Ureter (tissue), 1 donor: ENCODE data around the gene LGALS1. TPM values are rescaled to one million over a fixed set of nuclear protein-coding genes. Genes with fewer than 3 reads are reported as not detected.
A peak's percentile ranks its signal among the peaks of the same experiment; 100 is the strongest.
"Not testable (repeated sequence)": the region's sequence is repeated elsewhere in the genome, so short reads cannot be mapped to it uniquely, and the experiment has no call there.

ENCODE experiments used
- DNase-seq: peaks from one replicate; pipeline ENCODE4 v3.0.0-alpha.2; 2020; ENCODE audit warnings: low spot score
- total RNA-seq: library from RNA; stranded (reverse); gene quantifications from one replicate; pipeline ENCODE4 v1.2.4, GENCODE V29; 2023
- donor health status: DM: yes; HTN: yes; CAD: no.

Gene LGALS1
- total RNA-seq, 1 donor from 2014 or later = 396 TPM

DNA sequence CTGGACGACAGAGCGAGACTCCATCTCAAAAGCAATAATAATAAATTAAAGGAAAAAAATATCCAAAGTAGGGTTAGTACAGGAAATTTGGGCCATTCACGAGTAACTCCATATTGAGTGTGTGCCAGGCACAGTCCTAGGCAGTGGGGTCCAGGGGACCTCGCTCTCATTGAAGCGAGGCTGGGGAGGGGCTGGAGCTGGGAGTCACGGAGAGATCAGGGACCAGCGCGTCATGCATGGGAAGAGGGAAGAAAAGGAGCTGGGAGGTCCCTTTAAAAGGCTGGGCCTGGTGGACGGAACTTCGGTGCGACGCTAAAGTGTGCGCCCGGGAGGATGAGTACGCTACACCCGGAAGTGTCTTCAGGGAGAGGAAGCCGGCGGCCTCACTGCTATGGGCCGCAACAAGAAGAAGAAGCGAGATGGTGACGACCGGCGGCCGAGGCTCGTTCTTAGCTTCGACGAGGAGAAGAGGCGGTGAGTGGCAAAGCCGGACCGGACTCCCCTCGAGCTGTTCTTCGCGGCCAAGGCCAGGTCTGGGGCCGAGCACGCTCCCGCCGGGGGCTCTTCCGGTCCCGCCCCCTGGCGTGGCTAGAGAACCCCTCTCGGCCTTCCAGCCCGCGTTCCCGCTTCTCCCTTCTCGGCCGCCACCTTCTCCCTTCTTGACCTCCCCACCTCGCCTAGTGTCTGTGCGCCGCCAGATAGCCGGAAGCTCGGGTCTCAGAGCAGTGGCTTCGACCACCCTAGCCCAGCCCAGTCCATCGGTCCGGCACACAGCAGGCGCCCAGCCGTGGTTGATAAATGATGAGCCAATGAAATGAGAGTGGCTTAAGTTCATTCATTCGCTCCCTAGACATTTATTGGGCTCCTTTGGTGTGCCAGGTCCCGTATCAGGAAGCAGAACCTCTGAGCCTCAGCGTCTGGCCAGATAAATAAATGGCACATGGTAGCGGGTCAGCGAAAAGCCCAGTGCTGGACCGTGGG, 10.9 kb downstream of the LGALS1 start, which contains the start of gene NOL12:
TSS of gene NOL12 (plus strand) at position 342 of the 981 bp plus-strand sequence. CDS start at position 392, 50 bp downstream.
- peak; percentile 86 for DNase-seq

DNA sequence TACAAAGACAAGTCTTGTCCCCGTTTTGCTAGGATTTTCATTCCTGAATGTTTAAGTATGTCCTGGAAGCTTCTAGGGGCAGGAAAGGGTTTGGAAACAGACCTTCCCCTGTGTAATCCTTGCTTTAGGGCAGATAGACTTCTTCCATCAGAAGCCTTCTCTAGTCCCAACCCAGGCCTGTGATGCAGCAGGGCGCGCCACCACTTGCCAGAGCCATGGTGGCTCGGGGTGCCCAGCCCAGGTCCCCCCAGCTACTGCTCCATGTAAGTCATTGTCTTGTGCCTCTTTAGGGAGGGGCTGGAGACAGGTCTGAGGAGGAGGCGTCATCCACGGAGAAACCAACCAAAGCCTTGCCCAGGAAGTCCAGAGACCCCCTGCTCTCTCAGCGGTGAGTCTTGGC, 15.0 kb downstream of the LGALS1 start:
- no peak for DNase-seq

DNA sequence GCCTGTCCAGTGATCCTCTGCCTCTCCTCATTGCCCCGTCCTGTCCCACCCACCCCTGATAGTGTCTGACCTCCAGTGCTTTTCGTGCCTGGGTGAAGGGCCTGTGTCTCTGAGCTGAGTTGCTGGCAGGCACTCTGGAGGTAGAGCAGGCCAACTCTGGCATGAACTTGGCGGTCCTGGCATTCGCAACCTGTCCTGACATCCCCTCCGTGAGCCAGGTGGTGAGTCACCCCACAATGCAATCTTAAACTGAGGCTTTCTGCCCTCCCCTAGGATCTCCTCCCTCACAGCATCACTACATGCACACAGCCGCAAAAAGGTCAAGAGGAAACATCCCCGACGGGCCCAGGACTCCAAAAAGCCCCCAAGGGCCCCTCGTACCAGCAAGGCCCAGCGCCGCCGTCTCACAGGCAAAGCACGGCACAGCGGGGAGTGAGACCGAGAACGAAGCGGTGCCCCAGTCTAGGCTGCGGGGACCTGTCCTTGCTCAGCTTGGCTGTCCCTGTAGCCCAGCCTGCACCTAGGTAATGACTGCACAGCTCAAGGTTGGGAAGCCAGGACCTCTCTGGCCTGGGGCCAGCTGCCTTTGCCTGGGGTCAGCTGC, 15.6 kb downstream of the LGALS1 start:
- DNase-seq = no peak

DNA sequence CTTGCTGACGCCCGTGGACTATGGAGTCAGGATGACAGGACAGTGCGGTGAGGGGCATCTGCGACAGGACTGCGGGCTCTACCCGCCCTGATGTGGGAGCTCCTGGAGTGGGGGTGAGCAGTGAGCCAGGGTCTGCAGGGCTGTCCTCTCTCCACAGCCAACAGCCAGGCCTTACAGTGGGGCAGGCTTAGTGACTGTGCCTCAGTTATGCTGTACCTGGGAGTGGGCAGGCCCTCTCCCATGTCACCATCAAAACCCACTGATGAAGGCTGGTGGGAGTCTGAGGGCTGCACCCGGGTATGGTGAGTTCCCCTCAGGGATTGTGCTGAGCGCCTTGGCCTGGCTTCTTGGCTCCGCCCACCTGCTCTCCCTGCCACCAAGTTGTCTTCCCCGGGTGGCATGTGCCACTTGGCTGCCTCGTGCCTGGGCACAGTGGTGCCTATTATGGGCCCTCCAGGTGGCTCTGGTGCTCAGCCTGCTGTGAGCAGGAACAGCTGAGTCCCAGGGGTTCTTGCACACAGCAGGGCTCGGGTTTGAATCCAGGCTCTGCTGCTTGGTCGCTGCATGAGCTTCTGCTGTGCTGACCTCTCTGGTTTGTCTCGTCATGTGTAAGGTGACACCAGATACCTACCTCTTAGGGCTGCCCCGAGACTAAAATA, 17.3 kb downstream of the LGALS1 start:
- no peak for DNase-seq

GRCh38 chr22:37694131-37694530, 18.7 kb downstream of the LGALS1 start:
- not testable (repeated sequence) for DNase-seq

- DNase-seq = not testable (repeated sequence)
These were observed 20.8 kb downstream of the LGALS1 start for GRCh38 chr22:37696260-37696656.

- peak; percentile 93 for DNase-seq
These were observed 21.5 kb downstream of the LGALS1 start, which contains the start of gene TRIOBP for GRCh38 chr22:37696657-37697537. TSS of gene TRIOBP (plus strand) at chr22:37697048. CDS start at chr22:37701366, 4,318 bp downstream.

DNA sequence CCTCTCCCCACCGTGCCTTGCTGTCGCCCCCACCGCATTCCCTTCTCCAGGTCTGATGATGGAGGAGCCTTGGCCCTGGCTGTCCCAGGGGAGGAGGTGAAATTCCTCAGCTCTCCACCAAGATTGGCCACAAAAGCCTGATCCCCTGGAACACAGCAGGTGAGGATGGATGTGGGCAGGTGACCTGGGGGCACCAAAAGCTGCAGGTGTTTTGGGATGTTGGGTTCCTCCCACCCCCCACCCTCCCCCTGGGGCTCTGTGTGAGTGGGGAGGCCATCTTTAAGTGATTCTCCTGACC, 22.1 kb downstream of the LGALS1 start:
- DNase-seq = no peak

DNA sequence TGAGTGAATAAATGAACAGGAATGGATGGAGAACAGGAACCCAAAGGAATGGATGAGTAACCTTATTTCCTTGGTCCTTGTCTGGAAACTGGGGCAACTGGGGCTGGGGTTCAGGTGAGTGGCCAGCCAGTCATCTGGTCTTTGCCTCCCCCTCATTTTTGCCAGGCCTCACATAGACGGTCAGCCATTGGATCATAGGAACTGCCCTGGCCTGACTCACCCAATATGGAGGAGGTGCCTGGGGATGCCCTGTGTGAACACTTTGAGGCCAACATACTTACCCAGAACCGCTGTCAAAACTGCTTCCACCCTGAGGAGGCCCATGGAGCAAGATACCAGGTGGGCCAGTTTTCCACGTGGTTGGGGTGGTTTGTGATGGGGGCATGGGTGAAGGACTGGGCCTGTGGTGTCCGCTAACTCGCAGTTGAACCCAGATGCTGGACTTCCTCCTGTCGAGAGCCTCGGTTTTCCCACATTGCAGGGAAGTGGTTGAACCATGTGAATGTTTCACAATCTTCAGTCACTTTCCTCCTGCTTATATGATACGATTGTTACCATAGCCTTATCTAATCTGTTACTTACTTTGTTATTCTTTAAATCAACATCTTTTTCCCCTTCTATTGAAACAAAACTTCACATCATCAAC, 25.8 kb downstream of the LGALS1 start:
- DNase-seq = no peak

DNA sequence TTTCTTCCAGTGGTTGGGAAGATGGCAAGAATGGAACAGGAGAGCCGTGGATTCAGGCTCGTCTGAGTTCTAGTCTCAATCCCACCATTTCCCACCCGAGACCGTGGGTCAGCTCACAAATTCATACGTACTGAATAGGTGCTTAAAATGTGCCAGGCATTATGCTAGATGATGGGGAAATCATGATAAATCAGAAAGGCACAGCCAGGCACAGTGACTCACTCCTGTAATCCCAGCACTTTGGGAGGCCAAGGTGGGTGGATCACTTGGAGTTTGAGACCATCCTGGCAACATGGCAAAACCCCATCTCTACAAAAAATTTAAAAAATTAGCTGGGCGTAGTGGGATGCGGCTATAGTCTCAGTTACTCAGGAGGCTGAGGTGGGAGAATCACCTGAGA, 28.5 kb downstream of the LGALS1 start:
- DNase-seq = no peak

GRCh38 chr22:37704645-37705044, 29.2 kb downstream of the LGALS1 start:
- no peak for DNase-seq

DNA sequence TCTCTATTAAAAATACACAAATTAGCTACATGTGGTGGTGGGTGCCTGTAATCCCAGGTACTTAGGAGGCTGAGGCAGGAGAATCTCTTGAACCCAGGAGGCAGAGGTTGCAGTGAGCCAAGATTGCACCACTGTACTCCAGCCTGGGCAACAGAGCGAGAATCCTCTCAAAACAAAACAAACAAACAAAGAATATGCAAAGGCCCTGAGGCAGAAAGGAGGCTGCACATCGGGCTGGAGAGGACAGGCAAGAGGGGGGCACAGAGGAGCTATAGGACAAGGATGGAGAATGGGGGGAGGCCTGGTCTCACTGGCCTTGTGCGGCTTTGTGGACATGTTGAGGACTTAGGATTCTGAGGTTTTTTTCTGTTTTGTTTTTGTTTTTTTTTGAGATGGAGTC, 29.8 kb downstream of the LGALS1 start:
- DNase-seq = no peak

DNA sequence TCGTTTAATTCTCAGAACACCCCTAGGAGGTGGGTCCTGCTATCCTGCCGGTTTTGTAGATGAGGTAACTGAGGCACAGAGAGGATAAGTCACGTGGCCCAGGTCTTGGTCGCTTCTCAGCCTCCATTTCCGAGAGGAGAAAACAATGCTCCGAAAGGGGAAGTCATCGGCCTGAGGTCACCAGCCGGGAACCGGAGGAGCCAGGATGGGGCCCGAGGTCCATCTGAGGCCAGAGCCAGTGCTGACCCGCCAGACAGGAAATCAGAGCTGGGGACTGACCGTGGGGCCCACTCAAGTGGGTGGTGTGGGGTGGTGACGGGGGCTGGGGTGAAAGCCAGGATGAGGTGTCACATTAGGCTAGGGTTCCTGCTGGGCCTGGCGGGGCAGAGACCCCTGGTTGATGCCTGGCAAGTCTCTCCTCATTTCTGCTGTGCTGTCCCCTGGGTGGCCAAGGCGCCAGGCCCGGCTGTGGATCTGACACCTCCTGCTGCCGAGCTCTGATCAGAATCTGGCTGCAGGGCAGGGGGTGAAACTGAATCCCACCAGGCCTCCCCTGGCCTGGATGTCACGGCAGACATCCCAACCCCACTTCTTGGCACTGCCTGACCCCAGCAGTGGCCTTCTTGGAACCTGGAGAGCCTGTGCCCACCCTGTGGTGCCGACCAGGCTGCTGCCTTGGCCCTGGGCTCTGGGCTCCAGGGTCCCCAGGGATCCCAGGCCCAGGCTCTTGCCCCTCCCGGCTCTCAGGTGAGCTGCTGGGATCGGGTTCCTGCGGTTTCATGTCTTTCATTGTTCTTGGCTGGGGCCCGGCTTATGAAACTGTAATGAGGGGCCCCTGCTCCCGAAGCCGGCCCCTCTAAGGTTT, 33.4 kb downstream of the LGALS1 start:
- DNase-seq = no peak

- DNase-seq = no peak
These were observed 34.0 kb downstream of the LGALS1 start for GRCh38 chr22:37709445-37709765.

GRCh38 chr22:37710675-37711074, 35.2 kb downstream of the LGALS1 start:
- DNase-seq = no peak

DNA sequence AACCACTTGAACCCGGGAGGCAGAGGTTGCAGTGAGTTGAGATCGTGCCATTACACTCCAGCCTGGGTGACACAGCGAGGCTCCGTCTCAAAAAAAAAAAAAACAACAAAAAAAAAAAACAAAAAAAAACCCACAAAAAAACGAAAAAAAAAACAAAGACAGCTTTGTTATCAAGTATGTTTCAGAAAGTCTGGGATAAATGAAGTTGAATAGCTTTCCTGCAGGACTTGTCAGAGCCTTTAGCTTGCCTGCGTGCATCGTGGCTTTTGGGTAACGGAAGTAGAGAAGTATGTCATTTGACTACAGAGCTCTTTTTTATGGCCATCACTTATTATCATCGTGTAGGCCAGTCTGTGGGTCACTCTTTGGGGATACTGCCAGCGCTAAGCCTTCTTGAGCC, 36.1 kb downstream of the LGALS1 start:
- no peak for DNase-seq

DNA sequence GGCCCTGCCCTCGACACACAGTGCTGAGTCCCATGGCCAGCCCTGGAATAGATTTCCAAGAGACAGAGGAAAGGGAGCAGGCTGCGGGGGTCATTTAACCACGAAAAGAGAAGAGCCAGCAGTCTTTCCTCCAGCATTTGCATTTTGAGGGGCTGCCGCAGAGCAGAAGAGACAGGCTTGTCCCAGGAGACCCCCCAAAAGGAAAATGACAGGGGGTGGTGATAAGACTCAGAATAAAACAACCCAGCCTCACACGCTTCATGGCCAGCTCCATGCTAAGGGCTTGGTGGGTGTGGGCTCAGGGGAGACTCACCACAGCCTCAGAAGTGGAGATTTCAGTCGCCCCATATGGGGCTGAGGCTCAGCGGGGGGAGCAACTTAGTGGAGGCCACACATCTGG, 38.3 kb downstream of the LGALS1 start:
- no peak for DNase-seq

DNA sequence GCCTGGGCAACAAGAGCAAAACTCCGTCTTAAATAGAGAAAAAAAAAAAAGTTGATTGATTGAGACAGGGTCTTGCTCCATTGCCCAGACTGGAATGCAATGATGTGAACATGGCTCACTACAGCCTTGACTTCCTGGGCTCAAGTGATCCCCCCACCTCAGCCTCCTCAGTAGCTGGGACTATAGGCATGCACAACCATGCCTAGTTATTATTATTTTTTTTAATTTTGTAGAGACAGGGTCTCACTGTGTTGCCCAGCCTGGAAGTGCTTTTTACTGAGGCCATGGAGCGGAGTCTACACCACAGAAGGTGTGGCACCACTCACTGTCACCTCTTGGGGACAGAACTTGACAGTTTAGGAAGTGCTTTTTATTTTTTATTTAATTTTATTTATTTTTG, 39.2 kb downstream of the LGALS1 start:
- no peak for DNase-seq

DNA sequence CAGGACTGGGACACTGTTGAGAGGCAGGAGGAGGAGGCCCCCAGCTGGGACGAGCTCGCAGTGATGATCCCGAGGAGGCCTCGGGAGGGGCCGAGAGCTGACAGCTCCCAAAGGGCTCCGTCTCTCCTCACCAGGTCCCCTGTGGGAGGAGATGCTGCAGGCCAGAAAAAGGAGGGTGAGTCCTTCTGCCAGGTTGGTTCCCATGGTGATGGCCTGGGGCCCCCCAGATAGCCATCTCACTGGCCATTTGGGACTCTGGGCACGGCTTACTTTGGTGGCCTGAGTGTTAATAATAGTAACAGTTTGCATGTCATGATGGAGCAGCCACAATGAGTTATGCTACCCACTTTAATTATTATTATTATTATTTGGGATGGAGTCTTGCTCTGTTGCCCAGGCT, 40.3 kb downstream of the LGALS1 start:
- DNase-seq = no peak

DNA sequence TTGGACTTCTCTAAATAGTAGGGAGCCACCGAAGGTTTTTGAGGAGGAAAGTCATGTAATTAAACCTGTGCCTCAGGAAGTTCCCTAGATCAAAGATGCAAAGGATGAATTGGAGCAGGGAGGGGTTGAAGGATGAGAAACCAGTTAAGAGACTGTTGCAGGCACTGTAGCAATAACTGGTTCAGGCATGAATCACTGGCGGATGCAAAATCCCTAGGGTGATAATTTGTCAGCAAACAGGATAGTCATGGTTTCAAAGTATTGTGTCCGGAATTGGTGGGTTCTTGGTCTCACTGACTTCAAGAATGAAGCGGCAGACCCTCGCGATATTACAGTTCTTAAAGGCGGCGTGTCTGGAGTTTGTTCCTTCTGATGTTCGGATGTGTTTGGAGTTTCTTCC, 41.3 kb downstream of the LGALS1 start:
- no peak for DNase-seq
